Smooth muscle cell (in vitro differentiated cells): ENCODE results near the gene UNC5C. TPM values are rescaled to one million over a fixed set of nuclear protein-coding genes. Genes with fewer than 3 reads are reported as not detected.

ENCODE experiments used
- DNase-seq: peaks from one replicate; lab custom pipeline; 2025; ENCODE audit not compliant: unreplicated experiment; lab: John Stamatoyannopoulos, UW
- H2AFZ ChIP-seq: fragments of 200-600 bp; sonication (generic); 2 replicates; pipeline ENCODE4 v1.6.0; 2016; ENCODE audit warnings: antibody characterized with exemption, low read depth, mild to moderate bottlenecking
- H3F3A ChIP-seq: fragments of 200-600 bp; sonication (generic); 2 replicates; pipeline ENCODE4 v1.6.0; 2017; ENCODE audit warnings: antibody characterized with exemption, low read depth
- H3K27ac ChIP-seq: fragments of 200-600 bp; sonication (generic); 2 replicates; pipeline ENCODE4 v1.5.1; 2016; ENCODE audit warnings: low read depth, mild to moderate bottlenecking
- H3K27me3 ChIP-seq: fragments of 200-600 bp; sonication (generic); 2 replicates; pipeline ENCODE4 v1.6.1; 2016; ENCODE audit warnings: low read depth, mild to moderate bottlenecking
- H3K36me3 ChIP-seq: fragments of 200-600 bp; sonication (generic); 2 replicates; pipeline ENCODE4 v1.5.1; 2016; ENCODE audit warnings: low read depth
- H3K4me1 ChIP-seq: fragments of 200-600 bp; sonication (generic); 2 replicates; pipeline ENCODE4 v1.5.1; 2016; ENCODE audit warnings: low read depth
- H3K4me2 ChIP-seq: fragments of 200-600 bp; sonication (generic); 2 replicates; pipeline ENCODE4 v1.6.0; 2016; ENCODE audit warnings: mild to moderate bottlenecking
- H3K4me3 ChIP-seq: fragments of 200-600 bp; sonication (generic); 2 replicates; pipeline ENCODE4 v1.5.1; 2016; ENCODE audit warnings: mild to moderate bottlenecking
- H3K79me2 ChIP-seq: fragments of 200-600 bp; sonication (generic); 2 replicates; pipeline ENCODE4 v1.6.0; 2016; ENCODE audit warnings: low read depth, mild to moderate bottlenecking
- H3K9ac ChIP-seq: fragments of 200-600 bp; sonication (generic); 2 replicates; pipeline ENCODE4 v1.6.0; 2016; ENCODE audit warnings: low read depth
- H3K9me3 ChIP-seq: fragments of 200-600 bp; sonication (generic); replicated peaks from 2 replicates; pipeline ENCODE4 v1.5.1; 2016; ENCODE audit warnings: low read depth
- H4K20me1 ChIP-seq: fragments of 200-600 bp; sonication (generic); 2 replicates; pipeline ENCODE4 v1.6.0; 2016; ENCODE audit warnings: low read depth
- CTCF ChIP-seq: fragments of 200-600 bp; sonication (generic); IDR thresholded peaks from 2 replicates; pipeline ENCODE4 v1.5.1; 2017; ENCODE audit warnings: borderline replicate concordance, mild to moderate bottlenecking, antibody characterized with exemption; ENCODE audit not compliant: insufficient read depth, poor library complexity, severe bottlenecking
- WGBS: methylation state at CpG from one replicate; pipeline ENCODE4 v1.1.7; 2016; ENCODE audit warnings: low lambda C conversion rate; 5-methylcytosine and 5-hydroxymethylcytosine counted together
- polyA plus RNA-seq: library from polyadenylated mRNA; unstranded; fragments of >200 nt; fragmentation: Nextera tagmentation; extraction: Ambion mirVana; gene quantifications from 2 replicates; pipeline ENCODE4 v1.2.1, GENCODE V29; 2016
- total RNA-seq: library from RNA; depleted of rRNA; stranded (reverse); fragments of >200 nt; gene quantifications from 2 replicates; pipeline ENCODE4 v1.2.3, GENCODE V29; 2014

Gene UNC5C
- total and polyA plus RNA-seq, 2 experiments from 2014 or later: 2.0 to 15.6 TPM

GRCh38 chr4:95532305-95532704 lies 16.5 kb downstream of the UNC5C start:
- WGBS: 96% methylated on average over 3 of the region's 3 CpGs
- no peak overlapping the region for H3K4me3 ChIP-seq

GRCh38 chr4:95531141-95531540 lies 17.6 kb downstream of the UNC5C start:
- Histone ChIP-seq H4K20me1 (no peaks in the 10 kb centered on the region), H3K9me3 (no peaks in the 10 kb centered on the region), H3K36me3 (no peaks in the 10 kb centered on the region), H2AFZ (no peak overlapping the region), H3K4me2 (peak overlapping the region; percentile 50), H3K27me3 (no peaks in the 10 kb centered on the region), H3K79me2 (peaks cover 82% of the 10 kb centered on the region), H3K9ac (no peak overlapping the region), H3K27ac (no peak overlapping the region), H3F3A (no peaks in the 10 kb centered on the region), H3K4me1 (no peaks in the 10 kb centered on the region), H3K4me3 (no peak overlapping the region)
- WGBS: 0% methylated on average over 1 of the region's 1 CpG
- no peak for TF ChIP-seq CTCF
- DNase-seq: no peak

More at GRCh38 chr4:95532305-95532704, 16.5 kb downstream of the UNC5C start:
- no peaks in the 10 kb centered on the region for H3K4me1 ChIP-seq
- H3F3A ChIP-seq: no peaks in the 10 kb centered on the region
- TF ChIP-seq CTCF: no peak
- no peak overlapping the region for H3K27ac ChIP-seq
- no peak overlapping the region for H3K4me2 ChIP-seq
- no peak overlapping the region for H2AFZ ChIP-seq
- no peaks in the 10 kb centered on the region for H3K27me3 ChIP-seq
- no peak overlapping the region for H3K9ac ChIP-seq
- no peak for DNase-seq
- H3K9me3 ChIP-seq: no peaks in the 10 kb centered on the region
- H3K79me2 ChIP-seq: peaks cover 77% of the 10 kb centered on the region
- H4K20me1 ChIP-seq: no peaks in the 10 kb centered on the region
- no peaks in the 10 kb centered on the region for H3K36me3 ChIP-seq

- no peak overlapping the region for H3K27ac ChIP-seq
- no peaks in the 10 kb centered on the region for H4K20me1 ChIP-seq
- no peaks in the 10 kb centered on the region for H3K27me3 ChIP-seq
- H3K9me3 ChIP-seq: no peaks in the 10 kb centered on the region
- TF ChIP-seq CTCF: no peak
- H3K9ac ChIP-seq: no peak overlapping the region
- DNase-seq: no peak
- no peaks in the 10 kb centered on the region for H3F3A ChIP-seq
- H3K4me3 ChIP-seq: no peak overlapping the region
- no peak overlapping the region for H3K4me2 ChIP-seq
- H2AFZ ChIP-seq: no peak overlapping the region
- peaks cover 71% of the 10 kb centered on the region for H3K79me2 ChIP-seq
- no peaks in the 10 kb centered on the region for H3K4me1 ChIP-seq
- no peaks in the 10 kb centered on the region for H3K36me3 ChIP-seq
Measured at GRCh38 chr4:95529946-95530345, 18.8 kb downstream of the UNC5C start.

- Histone ChIP-seq H3K27ac (peak overlapping the region; percentile 20), H3F3A (no peaks in the 10 kb centered on the region), H3K36me3 (no peaks in the 10 kb centered on the region), H3K79me2 (peaks cover 56% of the 10 kb centered on the region), H2AFZ (peak overlapping the region; percentile 89), H3K27me3 (no peaks in the 10 kb centered on the region), H3K4me1 (no peaks in the 10 kb centered on the region), H4K20me1 (no peaks in the 10 kb centered on the region), H3K4me3 (no peak overlapping the region), H3K9me3 (no peaks in the 10 kb centered on the region), H3K4me2 (peak overlapping the region; percentile 56), H3K9ac (no peak overlapping the region)
- no peak for DNase-seq
- TF ChIP-seq CTCF: no peak
- 39% methylated on average over 4 of the region's 4 CpGs for WGBS
Measured at GRCh38 chr4:95528388-95528948, 20.3 kb downstream of the UNC5C start.
